ENCODE results near the gene TTL.

Gene TTL

GRCh38 chr2:112451317-112451716 lies 30.6 kb upstream of the TTL start:
- DNase-seq (ENCODE audit: insufficient read length) (no peak), FAIRE-seq (no peak)
- no peak for TF ChIP-seq POLR2AphosphoS5 (IDR thresholded peaks at IDR 0.05; ENCODE audit: low read depth, low read length)
- TF ChIP-seq POLR2A (IDR thresholded peaks at IDR 0.05; ENCODE audit: low read depth, low read length): no peak
- TF ChIP-seq TAF1 (IDR thresholded peaks at IDR 0.05; ENCODE audit: borderline replicate concordance, low read depth, low read length): no peak

DNA sequence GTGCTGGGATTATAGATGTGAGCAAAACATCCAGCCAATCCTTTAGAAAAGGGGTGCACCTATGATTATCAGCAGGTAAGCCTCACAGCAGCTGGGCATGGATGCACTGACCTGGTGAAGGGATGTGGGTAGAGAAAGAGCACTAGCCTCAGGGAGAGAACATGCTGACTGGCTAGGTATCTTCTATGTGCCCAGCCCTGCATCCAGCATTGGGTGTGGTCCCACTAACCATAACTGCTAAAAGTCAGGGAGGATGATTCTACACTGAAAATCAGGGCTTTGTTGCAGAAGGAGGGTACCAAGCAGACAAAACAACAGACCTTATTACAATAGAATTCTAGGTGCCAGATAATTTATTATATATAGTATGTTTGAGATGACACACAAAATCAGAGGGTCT lies 27.4 kb upstream of the TTL start:
- FAIRE-seq: no peak
- DNase-seq (ENCODE audit: insufficient read length): no peak
- TF ChIP-seq TAF1 (IDR thresholded peaks at IDR 0.05; ENCODE audit: borderline replicate concordance, low read depth, low read length) (no peak), POLR2A (IDR thresholded peaks at IDR 0.05; ENCODE audit: low read depth, low read length) (no peak), POLR2AphosphoS5 (IDR thresholded peaks at IDR 0.05; ENCODE audit: low read depth, low read length) (no peak)

- FAIRE-seq (no peak), DNase-seq (ENCODE audit: insufficient read length) (no peak)
- TF ChIP-seq POLR2A (IDR thresholded peaks at IDR 0.05; ENCODE audit: low read depth, low read length) (no peak), POLR2AphosphoS5 (IDR thresholded peaks at IDR 0.05; ENCODE audit: low read depth, low read length) (no peak), TAF1 (IDR thresholded peaks at IDR 0.05; ENCODE audit: borderline replicate concordance, low read depth, low read length) (no peak)
These were observed 22.6 kb upstream of the TTL start for GRCh38 chr2:112459372-112459771.

- no peak for FAIRE-seq
- TF ChIP-seq TAF1 (IDR thresholded peaks at IDR 0.05; ENCODE audit: borderline replicate concordance, low read depth, low read length): no peak
- TF ChIP-seq POLR2A (IDR thresholded peaks at IDR 0.05; ENCODE audit: low read depth, low read length): no peak
- TF ChIP-seq POLR2AphosphoS5 (IDR thresholded peaks at IDR 0.05; ENCODE audit: low read depth, low read length): no peak
These were observed 19.8 kb upstream of the TTL start for GRCh38 chr2:112462178-112462577.

GRCh38 chr2:112463256-112463655 lies 18.7 kb upstream of the TTL start:
- TF ChIP-seq POLR2A (IDR thresholded peaks at IDR 0.05; ENCODE audit: low read depth, low read length) (no peak), POLR2AphosphoS5 (IDR thresholded peaks at IDR 0.05; ENCODE audit: low read depth, low read length) (no peak), TAF1 (IDR thresholded peaks at IDR 0.05; ENCODE audit: borderline replicate concordance, low read depth, low read length) (no peak)
- no peak for FAIRE-seq
- no peak for DNase-seq (ENCODE audit: insufficient read length)

More at GRCh38 chr2:112462178-112462577, 19.8 kb upstream of the TTL start:
- DNase-seq (ENCODE audit: insufficient read length): no peak

- no peak for FAIRE-seq
- DNase-seq (ENCODE audit: insufficient read length): no peak
These were observed 16.6 kb upstream of the TTL start for GRCh38 chr2:112465382-112465781.

DNA sequence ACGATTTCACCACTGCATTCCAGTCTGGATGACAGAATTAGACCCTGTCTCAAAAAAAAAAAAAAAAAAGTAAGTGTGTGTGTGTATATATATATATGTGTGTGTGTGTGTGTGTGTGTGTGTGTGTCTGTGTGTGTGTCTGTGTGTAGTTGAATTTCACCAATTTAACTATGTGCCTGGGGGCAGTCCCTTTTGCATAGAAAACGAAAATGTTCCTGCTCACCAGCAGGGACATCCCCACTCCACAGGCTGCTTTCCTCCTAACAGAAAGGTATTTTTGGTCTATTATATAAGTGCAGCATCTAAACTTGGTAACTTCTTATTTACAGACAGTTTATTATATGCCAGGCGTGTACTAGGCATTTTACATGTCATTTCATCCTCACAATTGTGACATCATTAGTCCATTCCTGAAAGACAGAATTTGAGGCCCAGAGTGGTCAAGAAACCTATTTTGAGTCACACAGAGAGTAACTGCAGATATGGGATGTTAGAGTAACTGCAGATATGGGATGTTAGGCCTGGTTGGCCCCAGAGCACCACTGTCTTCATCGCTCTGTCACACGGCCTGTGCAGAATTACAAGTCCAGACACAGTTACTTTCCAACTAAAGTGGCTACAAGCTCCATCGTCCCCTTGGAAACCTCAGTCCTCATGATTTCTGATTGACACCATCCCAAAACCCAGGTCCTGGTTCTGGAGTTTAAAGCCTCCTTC lies 9.3 kb upstream of the TTL start:
- TF ChIP-seq POLR2AphosphoS5 (IDR thresholded peaks at IDR 0.05; ENCODE audit: low read depth, low read length) (no peak), TAF1 (IDR thresholded peaks at IDR 0.05; ENCODE audit: borderline replicate concordance, low read depth, low read length) (no peak), POLR2A (IDR thresholded peaks at IDR 0.05; ENCODE audit: low read depth, low read length) (no peak)
- DNase-seq (ENCODE audit: insufficient read length) (no peak), FAIRE-seq (no peak)

More at GRCh38 chr2:112465382-112465781, 16.6 kb upstream of the TTL start:
- TF ChIP-seq POLR2A (IDR thresholded peaks at IDR 0.05; ENCODE audit: low read depth, low read length) (no peak), TAF1 (IDR thresholded peaks at IDR 0.05; ENCODE audit: borderline replicate concordance, low read depth, low read length) (no peak), POLR2AphosphoS5 (IDR thresholded peaks at IDR 0.05; ENCODE audit: low read depth, low read length) (no peak)

GRCh38 chr2:112474844-112475486 lies 7.0 kb upstream of the TTL start:
- no peak for FAIRE-seq
- TF ChIP-seq TAF1 (IDR thresholded peaks at IDR 0.05; ENCODE audit: borderline replicate concordance, low read depth, low read length) (no peak), POLR2AphosphoS5 (IDR thresholded peaks at IDR 0.05; ENCODE audit: low read depth, low read length) (no peak), POLR2A (IDR thresholded peaks at IDR 0.05; ENCODE audit: low read depth, low read length) (no peak)
- DNase-seq (ENCODE audit: insufficient read length): no peak

GRCh38 chr2:112476434-112476833 lies 5.5 kb upstream of the TTL start:
- TF ChIP-seq POLR2AphosphoS5 (IDR thresholded peaks at IDR 0.05; ENCODE audit: low read depth, low read length): no peak
- TF ChIP-seq POLR2A (IDR thresholded peaks at IDR 0.05; ENCODE audit: low read depth, low read length): no peak
- no peak for TF ChIP-seq TAF1 (IDR thresholded peaks at IDR 0.05; ENCODE audit: borderline replicate concordance, low read depth, low read length)
- DNase-seq (ENCODE audit: insufficient read length) (no peak), FAIRE-seq (no peak)

GRCh38 chr2:112480530-112481049 lies 1.4 kb upstream of the TTL start:
- TF ChIP-seq POLR2A (IDR thresholded peaks at IDR 0.05; ENCODE audit: low read depth, low read length): no peak
- no peak for TF ChIP-seq POLR2AphosphoS5 (IDR thresholded peaks at IDR 0.05; ENCODE audit: low read depth, low read length)
- TF ChIP-seq TAF1 (IDR thresholded peaks at IDR 0.05; ENCODE audit: borderline replicate concordance, low read depth, low read length): no peak
- DNase-seq (ENCODE audit: insufficient read length) (peak; percentile 29), FAIRE-seq (peak; percentile 44)

- DNase-seq (ENCODE audit: insufficient read length): peak; percentile 76
- 0 out of 2 replicates have a peak, but pooled peaks have one; percentile 21 for TF ChIP-seq POLR2AphosphoS5 (IDR thresholded peaks at IDR 0.05; ENCODE audit: low read depth, low read length)
- TF ChIP-seq TAF1 (IDR thresholded peaks at IDR 0.05; ENCODE audit: borderline replicate concordance, low read depth, low read length): no peak
- TF ChIP-seq POLR2A (IDR thresholded peaks at IDR 0.05; ENCODE audit: low read depth, low read length): peak; percentile 35; the same call in 1 of the 2 replicates
- FAIRE-seq: peak; percentile 61
These were observed 867 bp upstream of the TTL start for GRCh38 chr2:112481050-112481527.
